WTC11 (cell line): Measurements from ENCODE around the gene TMEM253. TPM values are rescaled to one million over a fixed set of nuclear protein-coding genes. Genes with fewer than 3 reads are reported as not detected.

ENCODE experiments used
- ATAC-seq: fragments of 200-7000 bp; cut with Tn5 transposase; 2 replicates; pipeline ENCODE4 v1.10.0; 2021; ENCODE audit warnings: mild to moderate bottlenecking, moderate library complexity
- CTCF ChIA-PET: fragments of 300-600 bp; sonication (Branson Sonifier 250); formaldehyde crosslinking; loops from one replicate; lab custom pipeline; 2021; ENCODE audit warnings: antibody characterized with exemption; lab: Charles Lee
- POLR2A ChIA-PET: fragments of 350-600 bp; sonication (Branson Sonifier 250); formaldehyde crosslinking; loops from one replicate; lab custom pipeline; 2021; ENCODE audit warnings: antibody characterized with exemption; lab: Charles Lee
- DNase-seq: peaks from one replicate; pipeline ENCODE4 v3.0.0; 2021; ENCODE audit warnings: low spot score
- H3K27ac Mint-ChIP-seq: 2 replicates; pipeline ENCODE4 v1.8.0; 2021; ENCODE audit warnings: mixed read lengths
- H3K27me3 Mint-ChIP-seq: 2 replicates; pipeline ENCODE4 v1.8.0; 2021; ENCODE audit warnings: low read depth, mild to moderate bottlenecking, moderate library complexity, mixed read lengths
- H3K36me3 Mint-ChIP-seq: 2 replicates; pipeline ENCODE4 v1.8.0; 2021; ENCODE audit warnings: mixed read lengths
- H3K4me1 Mint-ChIP-seq: 2 replicates; pipeline ENCODE4 v1.8.0; 2022; ENCODE audit warnings: mixed read lengths
- H3K4me3 Mint-ChIP-seq: 2 replicates; pipeline ENCODE4 v1.8.0; 2021; ENCODE audit warnings: mild to moderate bottlenecking, moderate library complexity, mixed read lengths
- H3K9me3 Mint-ChIP-seq: 2 replicates; pipeline ENCODE4 v1.8.0; 2021; ENCODE audit warnings: mixed read lengths
- CDX4 ChIP-seq: fragments of 250-450 bp; sonication (Bioruptor Pico); IDR thresholded peaks from 2 replicates; pipeline ENCODE4 v1.9.0; 2021; ENCODE audit warnings: moderate library complexity, mild to moderate bottlenecking, inconsistent platforms, borderline replicate concordance
- CREB1 ChIP-seq: sonication (generic); formaldehyde crosslinking; IDR thresholded peaks from 2 replicates; pipeline ENCODE4 v1.8.0; 2023; ENCODE audit warnings: mild to moderate bottlenecking, missing genetic modification reagents
- CREM ChIP-seq: sonication (generic); formaldehyde crosslinking; IDR thresholded peaks from 2 replicates; pipeline ENCODE4 v1.8.1; 2022; ENCODE audit warnings: mild to moderate bottlenecking, missing genetic modification reagents, moderate library complexity
- E2F4 ChIP-seq: sonication (generic); formaldehyde crosslinking; IDR thresholded peaks from 2 replicates; pipeline ENCODE4 v1.8.1; 2022; ENCODE audit warnings: low read depth, mild to moderate bottlenecking, moderate library complexity, missing genetic modification reagents, borderline replicate concordance
- ESRRA ChIP-seq: sonication (generic); formaldehyde crosslinking; IDR thresholded peaks from 2 replicates; pipeline ENCODE4 v1.8.1; 2022; ENCODE audit warnings: mild to moderate bottlenecking, missing genetic modification reagents, borderline replicate concordance
- FOXK1 ChIP-seq: sonication (generic); formaldehyde crosslinking; IDR thresholded peaks from 2 replicates; pipeline ENCODE4 v1.8.0; 2022; ENCODE audit warnings: mild to moderate bottlenecking, moderate library complexity, missing genetic modification reagents
- GRHL2 ChIP-seq: fragments of 250-450 bp; sonication (Bioruptor Pico); IDR thresholded peaks from 2 replicates; pipeline ENCODE4 v1.8.0; 2022; ENCODE audit warnings: mild to moderate bottlenecking, moderate library complexity; ENCODE audit not compliant: insufficient replicate concordance, severe bottlenecking
- HMGXB4 ChIP-seq: sonication (generic); formaldehyde crosslinking; IDR thresholded peaks from 2 replicates; pipeline ENCODE4 v1.8.1; 2023; ENCODE audit warnings: mild to moderate bottlenecking, moderate library complexity, missing genetic modification reagents
- JUN ChIP-seq: sonication (generic); formaldehyde crosslinking; IDR thresholded peaks from 2 replicates; pipeline ENCODE4 v1.8.0; 2023; ENCODE audit warnings: mild to moderate bottlenecking, missing genetic modification reagents
- MYBL2 ChIP-seq: sonication (generic); formaldehyde crosslinking; IDR thresholded peaks from 2 replicates; pipeline ENCODE4 v1.8.1; 2023; ENCODE audit warnings: mild to moderate bottlenecking, moderate library complexity, missing genetic modification reagents
- NFYB ChIP-seq: sonication (generic); formaldehyde crosslinking; conservative IDR thresholded peaks from 2 replicates; pipeline ENCODE4 v1.8.0; 2022; ENCODE audit warnings: low read depth, missing genetic modification reagents
- TCF7 ChIP-seq: sonication (generic); formaldehyde crosslinking; IDR thresholded peaks from 2 replicates; pipeline ENCODE4 v1.8.0; 2022; ENCODE audit warnings: mild to moderate bottlenecking, low read depth, missing genetic modification reagents, moderate library complexity
- TP53 ChIP-seq: sonication (generic); formaldehyde crosslinking; IDR thresholded peaks from 2 replicates; pipeline ENCODE4 v1.8.1; 2023; ENCODE audit warnings: mild to moderate bottlenecking, missing genetic modification reagents
- USF2 ChIP-seq: sonication (generic); formaldehyde crosslinking; IDR thresholded peaks from 2 replicates; pipeline ENCODE4 v1.8.1; 2023; ENCODE audit warnings: mild to moderate bottlenecking, missing genetic modification reagents, moderate library complexity
- ZBTB21 ChIP-seq: sonication (generic); formaldehyde crosslinking; IDR thresholded peaks from 2 replicates; pipeline ENCODE4 v1.8.1; 2023; ENCODE audit warnings: mild to moderate bottlenecking, missing genetic modification reagents, borderline replicate concordance
- ZNF219 ChIP-seq: sonication (generic); formaldehyde crosslinking; IDR thresholded peaks from 2 replicates; pipeline ENCODE4 v1.8.0; 2023; ENCODE audit warnings: missing genetic modification reagents, mild to moderate bottlenecking, borderline replicate concordance
- ZNF281 ChIP-seq: sonication (generic); formaldehyde crosslinking; IDR thresholded peaks from 2 replicates; pipeline ENCODE4 v1.8.0; 2023; ENCODE audit warnings: mild to moderate bottlenecking, missing genetic modification reagents
- ZSCAN18 ChIP-seq: fragments of 250-450 bp; sonication (Bioruptor Pico); IDR thresholded peaks from 2 replicates; pipeline ENCODE4 v2.1.2; 2022; ENCODE audit warnings: mild to moderate bottlenecking, moderate library complexity
- total RNA-seq: library from RNA; stranded (reverse); gene quantifications from 3 replicates; pipeline ENCODE4 v1.2.3, GENCODE V29; 2021

TMEM253 gene
- total RNA-seq, 1 experiment from 2014 or later, result 1.7 TPM

- no peak for ATAC-seq
- no peak for TF ChIP-seq ESRRA (CRISPR knock-in tag)
- no peak for TF ChIP-seq TP53 (CRISPR knock-in tag)
- TF ChIP-seq HMGXB4, result no peak
- TF ChIP-seq CREM (CRISPR knock-in tag), result no peak
- no peak for TF ChIP-seq E2F4 (CRISPR knock-in tag)
- TF ChIP-seq ZNF281 (CRISPR knock-in tag), result no peak
- no peak for TF ChIP-seq FOXK1 (CRISPR knock-in tag)
- no peak for TF ChIP-seq MYBL2 (CRISPR knock-in tag)
- TF ChIP-seq USF2 (CRISPR knock-in tag), result no peak
- no peak for TF ChIP-seq TCF7 (CRISPR knock-in tag)
- TF ChIP-seq ZNF219, result no peak
- no peak for TF ChIP-seq NFYB
- no peak for TF ChIP-seq JUN
- TF ChIP-seq ZSCAN18 (CRISPR knock-in tag), result no peak
- no peak for TF ChIP-seq CDX4 (CRISPR knock-in tag)
- TF ChIP-seq GRHL2 (CRISPR knock-in tag), result no peak
- TF ChIP-seq CREB1 (CRISPR knock-in tag), result no peak
- TF ChIP-seq ZBTB21 (CRISPR knock-in tag), result no peak
- no peak for DNase-seq
- ChIA-PET POLR2A (interaction anchor here (0.9 to 3.9 kb wide), 5 partner anchors 7 to 34 kb away, joined by 3 to 40 read pairs (median 5); no protein-coding TSS in a partner anchor), CTCF (interaction anchor here (1.7 to 8.6 kb wide), 7 partner anchors 7 to 87 kb away, joined by 6 to 321 read pairs (median 94); partner anchors contain the start of gene ARHGEF40)
- Mint-ChIP-seq H3K27me3 (no peaks in the 10 kb centered on the region), H3K36me3 (no peaks in the 10 kb centered on the region), H3K4me1 (peaks cover 62% of the 10 kb centered on the region), H3K9me3 (no peaks in the 10 kb centered on the region), H3K27ac (peak overlapping the region; percentile 97), H3K4me3 (peak overlapping the region; percentile 93)
Measured at GRCh38 chr14:21101802-21102413, 1.0 kb downstream of the TMEM253 start.
